Endothelial cell of umbilical vein (primary cell): ENCODE measurements around the gene ERBIN.

Experiments used
- POLR2A ChIP-seq: IDR thresholded peaks from 2 replicates; pipeline ENCODE4 v1.6.1; 2012; ENCODE audit warnings: low read depth, mild to moderate bottlenecking, control low read depth, low read length
- POLR2AphosphoS5 ChIP-seq: IDR thresholded peaks from 2 replicates; pipeline ENCODE4 v1.6.1; 2012; ENCODE audit warnings: low read depth, mild to moderate bottlenecking, control low read depth, low read length, moderate library complexity; ENCODE audit not compliant: insufficient read depth

GRCh38 chr5:66015196-66015960 lies 89.0 kb downstream of the ERBIN start:
- no peak for TF ChIP-seq POLR2A
- no peak for TF ChIP-seq POLR2AphosphoS5
